ENCODE data around the gene PUS1. TPM values are rescaled to one million over a fixed set of nuclear protein-coding genes. Genes with fewer than 3 reads are reported as not detected.

PUS1 gene
- total RNA-seq, 4 donors from 2014 or later: 11.2 to 62.2 (median 17.0) TPM

DNA sequence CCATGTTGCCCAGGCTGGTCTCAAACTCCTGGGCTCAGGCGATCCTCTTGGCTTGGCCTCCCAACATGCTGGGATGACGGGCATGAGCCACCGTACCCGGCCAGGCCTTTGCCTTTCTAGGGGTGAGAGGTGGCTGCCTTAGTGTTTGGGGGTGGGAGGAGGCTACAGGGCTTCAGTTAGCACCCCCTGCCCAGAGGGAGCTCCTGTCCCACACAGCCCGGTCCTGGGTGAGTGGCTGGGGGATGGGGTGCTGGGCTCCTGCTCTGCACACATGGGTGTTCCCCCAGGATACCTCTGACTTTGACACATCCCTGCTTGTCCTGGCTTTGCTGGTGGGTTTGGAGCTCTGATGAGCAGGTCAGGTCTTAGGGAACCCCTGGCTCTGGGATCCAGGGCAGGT is 24.7 kb upstream of the PUS1 start:
- ATAC-seq (ENCODE audit: low FRiP score): no peak
- DNase-seq (ENCODE audit: low spot score): no peak
- TF ChIP-seq, protein P1, sequence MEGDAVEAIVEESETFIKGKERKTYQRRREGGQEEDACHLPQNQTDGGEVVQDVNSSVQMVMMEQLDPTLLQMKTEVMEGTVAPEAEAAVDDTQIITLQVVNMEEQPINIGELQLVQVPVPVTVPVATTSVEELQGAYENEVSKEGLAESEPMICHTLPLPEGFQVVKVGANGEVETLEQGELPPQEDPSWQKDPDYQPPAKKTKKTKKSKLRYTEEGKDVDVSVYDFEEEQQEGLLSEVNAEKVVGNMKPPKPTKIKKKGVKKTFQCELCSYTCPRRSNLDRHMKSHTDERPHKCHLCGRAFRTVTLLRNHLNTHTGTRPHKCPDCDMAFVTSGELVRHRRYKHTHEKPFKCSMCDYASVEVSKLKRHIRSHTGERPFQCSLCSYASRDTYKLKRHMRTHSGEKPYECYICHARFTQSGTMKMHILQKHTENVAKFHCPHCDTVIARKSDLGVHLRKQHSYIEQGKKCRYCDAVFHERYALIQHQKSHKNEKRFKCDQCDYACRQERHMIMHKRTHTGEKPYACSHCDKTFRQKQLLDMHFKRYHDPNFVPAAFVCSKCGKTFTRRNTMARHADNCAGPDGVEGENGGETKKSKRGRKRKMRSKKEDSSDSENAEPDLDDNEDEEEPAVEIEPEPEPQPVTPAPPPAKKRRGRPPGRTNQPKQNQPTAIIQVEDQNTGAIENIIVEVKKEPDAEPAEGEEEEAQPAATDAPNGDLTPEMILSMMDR (IDR thresholded peaks at IDR 0.05): no peak

DNA sequence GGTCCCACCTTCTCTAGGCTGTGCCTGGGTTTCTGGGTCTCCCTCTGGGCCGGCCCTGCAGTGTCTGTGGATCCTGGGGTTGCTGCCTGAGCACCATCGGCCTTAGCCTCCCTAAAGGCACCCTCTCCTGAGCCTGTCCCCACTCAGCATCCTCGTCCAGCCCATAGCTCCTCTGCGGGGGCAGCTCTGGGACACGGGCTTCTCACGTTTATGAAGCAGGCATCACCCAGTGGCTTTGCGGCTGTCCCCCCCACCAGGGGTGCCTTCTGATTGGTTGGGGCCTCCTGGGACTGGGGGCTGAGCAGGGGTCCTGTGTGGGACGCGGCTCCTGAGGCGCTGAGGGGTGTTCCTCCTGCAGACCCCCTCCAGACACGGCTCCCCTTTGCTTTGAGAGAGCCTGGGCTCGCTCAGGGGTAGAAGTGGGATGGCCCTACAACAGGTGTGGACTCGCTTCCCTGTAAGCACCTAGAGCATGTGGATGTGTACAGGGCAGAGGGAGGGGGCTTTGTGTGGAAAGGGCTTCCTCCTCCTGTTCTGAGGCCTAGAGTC is 23.9 kb upstream of the PUS1 start:
- no peak for DNase-seq (ENCODE audit: low spot score)
- ATAC-seq (ENCODE audit: low FRiP score): no peak
- TF ChIP-seq, protein P1 (IDR thresholded peaks at IDR 0.05): no peak

DNA sequence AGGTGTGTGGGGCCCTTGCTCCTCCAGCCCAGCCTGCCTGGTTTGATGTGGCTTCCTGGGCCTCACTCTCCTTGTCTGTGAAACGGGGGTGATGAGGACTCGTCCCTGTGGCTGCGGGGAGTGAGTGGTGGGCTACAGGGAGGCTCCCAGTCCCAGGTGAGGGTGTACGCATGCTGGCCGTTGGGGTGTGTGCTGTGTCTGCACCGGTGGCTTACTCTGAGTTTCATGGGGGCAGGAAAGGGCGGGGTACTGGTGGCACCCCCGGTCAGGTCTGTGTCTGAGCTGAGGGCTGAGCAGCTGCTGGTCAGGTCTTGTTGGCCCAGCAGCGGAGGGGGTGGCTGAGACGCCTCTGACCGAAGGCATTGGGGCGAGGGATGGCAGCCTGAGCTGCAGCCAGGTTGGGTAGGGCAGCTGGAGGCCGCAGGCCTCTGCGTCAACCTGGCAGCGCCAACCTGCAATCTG is 23.4 kb upstream of the PUS1 start:
- ATAC-seq (ENCODE audit: low FRiP score) (no peak), DNase-seq (ENCODE audit: low spot score) (no peak)
- TF ChIP-seq, protein P1 (IDR thresholded peaks at IDR 0.05): no peak

DNA sequence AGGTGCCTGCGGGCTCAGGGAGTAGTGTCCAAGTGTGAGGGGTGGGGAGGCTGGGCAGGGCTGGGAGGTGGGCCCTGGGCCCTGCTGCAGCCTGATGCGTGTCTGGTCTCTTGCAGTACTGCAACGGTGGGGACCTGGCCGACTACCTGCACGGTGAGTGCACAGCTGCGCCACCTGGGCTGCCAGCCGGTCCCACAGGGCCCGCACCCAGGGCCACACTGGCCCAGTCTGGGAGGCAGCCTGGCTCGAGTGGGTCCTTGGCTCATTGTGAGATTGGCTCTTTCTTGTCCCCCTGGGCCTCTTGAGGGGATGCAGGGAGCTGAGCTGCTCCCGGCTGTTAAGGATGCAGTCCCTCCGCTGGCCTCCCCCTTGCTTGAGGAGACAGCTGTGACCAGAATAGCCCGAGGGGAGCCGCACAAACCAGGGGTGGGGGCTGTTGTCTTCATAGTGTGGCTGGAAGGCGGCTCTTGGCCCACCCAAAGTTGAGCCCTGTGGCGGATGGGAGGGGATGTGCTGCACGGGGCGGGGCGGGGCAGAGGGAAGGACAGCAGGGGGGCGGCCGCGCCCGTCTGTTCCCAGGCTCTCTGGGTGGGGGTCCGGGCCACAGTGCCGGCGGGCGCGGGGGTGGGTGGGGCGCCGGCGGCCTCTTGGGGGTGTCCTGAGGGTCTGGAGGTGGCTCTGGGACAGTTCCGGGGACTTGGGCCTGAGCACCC is 21.5 kb upstream of the PUS1 start:
- TF ChIP-seq, protein P1 (IDR thresholded peaks at IDR 0.05): no peak
- DNase-seq (ENCODE audit: low spot score) (no peak), ATAC-seq (ENCODE audit: low FRiP score) (no peak)

DNA sequence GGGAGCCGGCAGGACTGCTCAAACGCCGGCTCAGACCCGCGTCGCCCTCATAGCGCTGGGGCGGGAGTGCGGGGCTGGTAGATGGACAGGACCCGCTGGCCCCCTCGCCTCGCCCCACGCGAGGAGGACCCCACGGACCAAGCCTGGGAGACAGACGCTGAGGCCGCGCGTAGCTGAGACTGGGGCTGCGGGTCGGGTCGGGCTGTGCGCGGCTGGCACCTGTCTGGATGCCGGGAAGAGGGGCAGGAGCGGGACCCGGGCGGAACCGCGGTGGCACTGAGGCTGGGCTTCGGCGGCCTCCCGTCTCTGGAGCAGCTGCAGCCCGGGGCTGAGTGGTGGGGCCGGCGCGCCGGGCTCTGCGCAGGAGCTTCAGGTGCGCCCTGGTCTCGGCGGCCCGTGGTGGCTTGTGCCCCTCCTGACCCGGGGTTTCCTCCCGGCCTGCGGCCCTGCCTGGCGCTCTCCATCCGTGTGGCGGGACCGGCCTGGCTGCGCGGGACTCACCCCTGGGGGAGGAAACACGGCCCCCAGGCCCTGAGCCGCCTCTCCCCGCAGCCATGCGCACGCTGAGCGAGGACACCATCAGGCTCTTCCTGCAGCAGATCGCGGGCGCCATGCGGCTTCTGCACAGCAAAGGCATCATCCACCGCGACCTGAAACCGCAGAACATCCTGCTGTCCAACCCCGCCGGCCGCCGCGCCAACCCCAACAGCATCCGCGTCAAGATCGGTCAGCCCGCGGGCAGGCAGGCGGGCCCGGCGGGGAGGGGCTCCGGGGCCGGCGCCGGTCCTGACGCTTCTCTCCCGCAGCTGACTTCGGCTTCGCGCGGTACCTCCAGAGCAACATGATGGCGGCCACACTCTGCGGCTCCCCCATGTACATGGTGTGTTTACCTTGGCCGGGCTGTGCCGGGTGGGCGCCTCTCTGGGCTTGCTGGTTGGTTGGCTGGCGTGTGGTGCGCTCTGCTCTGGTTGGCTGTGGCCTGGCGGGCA is 20.7 kb upstream of the PUS1 start:
- no peak for DNase-seq (ENCODE audit: low spot score)
- no peak for ATAC-seq (ENCODE audit: low FRiP score)
- TF ChIP-seq, protein P1 (IDR thresholded peaks at IDR 0.05): no peak

DNA sequence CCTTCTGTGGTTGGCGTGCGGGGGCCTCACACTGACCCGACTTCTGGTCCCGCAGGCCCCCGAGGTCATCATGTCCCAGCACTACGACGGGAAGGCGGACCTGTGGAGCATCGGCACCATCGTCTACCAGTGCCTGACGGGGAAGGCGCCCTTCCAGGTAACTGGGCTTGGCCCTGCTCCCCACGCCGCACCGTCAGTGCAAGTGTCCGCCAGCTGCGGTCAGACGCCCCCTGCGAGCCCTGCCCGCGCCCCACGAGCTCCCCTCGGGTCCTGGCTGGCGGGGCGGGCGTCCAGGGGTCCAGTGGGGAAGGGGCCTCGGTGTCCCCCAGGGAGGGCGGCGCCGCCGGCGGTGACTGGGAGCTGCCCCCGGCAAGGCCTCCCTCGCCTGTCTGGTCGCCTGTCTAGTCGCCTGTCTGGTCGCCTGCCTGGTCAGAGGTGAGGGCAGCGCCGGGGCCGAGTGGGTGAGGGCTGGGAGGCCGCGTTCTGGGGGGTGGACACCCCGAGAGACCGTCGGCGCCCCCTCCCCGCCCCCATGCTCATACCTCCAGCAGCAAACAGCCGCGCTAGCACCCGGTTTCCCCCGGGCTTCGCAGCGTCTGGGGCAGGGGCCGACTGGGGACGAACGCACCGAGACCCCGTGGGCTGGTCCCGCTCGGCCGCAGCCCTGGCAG is 19.9 kb upstream of the PUS1 start:
- no peak for DNase-seq (ENCODE audit: low spot score)
- TF ChIP-seq, protein P1 (IDR thresholded peaks at IDR 0.05): no peak
- no peak for ATAC-seq (ENCODE audit: low FRiP score)

Data from omental fat pad (tissue), 4 donors.